ENCODE data around the gene SLC39A7. TPM values are rescaled to one million over a fixed set of nuclear protein-coding genes. Genes with fewer than 3 reads are reported as not detected.

The SLC39A7 gene
- total RNA-seq, 1 donor from 2014 or later, result 53.2 TPM

- H3K9ac ChIP-seq (ENCODE audit: low read depth in 1 of 3, low read length in 3 of 3), result peak overlapping the region; percentile 88 to 97 (median 93)
- peak overlapping the region; percentile 94 for H3K27ac ChIP-seq (ENCODE audit: low read depth, low read length)
- H3K36me3 ChIP-seq (ENCODE audit: control insufficient read depth in 3 of 3, insufficient read depth in 3 of 3, low read length in 3 of 3), result peaks cover 5 to 14% (median 12%) of the 10 kb centered on the region in 3 donors
- no peaks in the 10 kb centered on the region for H3K9me3 ChIP-seq (ENCODE audit: control insufficient read depth in 3 of 3, low read length in 3 of 3)
- peaks cover 21 to 23% (median 22%) of the 10 kb centered on the region in 3 donors for H3K4me1 ChIP-seq (ENCODE audit: control insufficient read depth in 3 of 3, insufficient read depth in 3 of 3, low read length in 3 of 3)
- H3K27me3 ChIP-seq (ENCODE audit: control insufficient read depth in 3 of 3, insufficient read depth in 3 of 3, low read length in 3 of 3), result no peaks in the 10 kb centered on the region
- peak overlapping the region; percentile 79 to 92 (median 87) for H3K4me3 ChIP-seq (ENCODE audit: low read length in 3 of 3)
These were observed 49.3 kb downstream of the SLC39A7 start for GRCh38 chr6:33249732-33250630.

DNA sequence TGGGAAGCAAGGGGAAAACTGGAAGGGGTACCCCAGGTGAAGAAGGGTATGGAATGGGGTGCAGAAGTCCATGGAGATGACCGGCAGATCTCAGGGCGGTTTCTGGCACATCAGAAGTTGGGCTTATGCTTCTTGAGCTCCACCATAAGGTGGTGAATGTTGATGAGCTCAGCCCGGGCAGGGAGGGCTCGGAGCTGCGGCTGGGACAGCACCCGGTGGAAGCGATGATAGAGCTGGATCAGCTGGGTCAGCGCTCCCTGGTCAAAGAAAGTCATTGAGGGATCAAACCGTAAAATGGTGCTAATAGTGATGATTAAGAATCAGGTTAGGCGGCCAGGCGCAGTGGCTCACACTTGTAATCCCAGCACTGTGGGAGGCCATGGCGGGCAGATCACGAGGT lies 50.1 kb downstream of the SLC39A7 start:
- H3K9ac ChIP-seq (ENCODE audit: low read depth in 1 of 3, low read length in 3 of 3), result peak overlapping the region in 1 of 3 donors; percentile 97
- H3K4me1 ChIP-seq (ENCODE audit: control insufficient read depth in 3 of 3, insufficient read depth in 3 of 3, low read length in 3 of 3), result peaks cover 21 to 23% (median 22%) of the 10 kb centered on the region in 3 donors
- no peaks in the 10 kb centered on the region for H3K9me3 ChIP-seq (ENCODE audit: control insufficient read depth in 3 of 3, low read length in 3 of 3)
- no peaks in the 10 kb centered on the region for H3K27me3 ChIP-seq (ENCODE audit: control insufficient read depth in 3 of 3, insufficient read depth in 3 of 3, low read length in 3 of 3)
- peaks cover 5 to 17% (median 14%) of the 10 kb centered on the region in 3 donors for H3K36me3 ChIP-seq (ENCODE audit: control insufficient read depth in 3 of 3, insufficient read depth in 3 of 3, low read length in 3 of 3)
- no peak overlapping the region for H3K4me3 ChIP-seq (ENCODE audit: low read length in 3 of 3)
- no peak overlapping the region for H3K27ac ChIP-seq (ENCODE audit: low read depth, low read length)

GRCh38 chr6:33251395-33252012 lies 50.8 kb downstream of the SLC39A7 start:
- Histone ChIP-seq H3K27ac (ENCODE audit: low read depth, low read length) (no peak overlapping the region), H3K9ac (ENCODE audit: low read depth in 1 of 3, low read length in 3 of 3) (no peak overlapping the region), H3K4me1 (ENCODE audit: control insufficient read depth in 3 of 3, insufficient read depth in 3 of 3, low read length in 3 of 3) (peaks cover 21 to 23% (median 22%) of the 10 kb centered on the region in 3 donors), H3K27me3 (ENCODE audit: control insufficient read depth in 3 of 3, insufficient read depth in 3 of 3, low read length in 3 of 3) (no peaks in the 10 kb centered on the region), H3K4me3 (ENCODE audit: low read length in 3 of 3) (no peak overlapping the region), H3K9me3 (ENCODE audit: control insufficient read depth in 3 of 3, low read length in 3 of 3) (no peaks in the 10 kb centered on the region), H3K36me3 (ENCODE audit: control insufficient read depth in 3 of 3, insufficient read depth in 3 of 3, low read length in 3 of 3) (peaks cover 5 to 18% (median 14%) of the 10 kb centered on the region in 3 donors)

- no peak overlapping the region for H3K27ac ChIP-seq (ENCODE audit: low read depth, low read length)
- peaks cover 21 to 23% (median 22%) of the 10 kb centered on the region in 3 donors for H3K4me1 ChIP-seq (ENCODE audit: control insufficient read depth in 3 of 3, insufficient read depth in 3 of 3, low read length in 3 of 3)
- H3K36me3 ChIP-seq (ENCODE audit: control insufficient read depth in 3 of 3, insufficient read depth in 3 of 3, low read length in 3 of 3), result peaks cover 8 to 21% (median 16%) of the 10 kb centered on the region in 3 donors
- H3K9me3 ChIP-seq (ENCODE audit: control insufficient read depth in 3 of 3, low read length in 3 of 3), result no peaks in the 10 kb centered on the region
- no peaks in the 10 kb centered on the region for H3K27me3 ChIP-seq (ENCODE audit: control insufficient read depth in 3 of 3, insufficient read depth in 3 of 3, low read length in 3 of 3)
- H3K4me3 ChIP-seq (ENCODE audit: low read length in 3 of 3), result no peak overlapping the region
- H3K9ac ChIP-seq (ENCODE audit: low read depth in 1 of 3, low read length in 3 of 3), result no peak overlapping the region
These were observed 52.1 kb downstream of the SLC39A7 start for GRCh38 chr6:33252759-33253158.

Small RNA genes within 50 kb of the gene (small RNA-seq; reads per million reads assigned to genes)
- 0.97 reads per million, percentile 77 among the genes with 10 or more reads in this experiment for gene MIR219A1
- 0.16 reads per million for gene RNY4P10

Other genes with a start within 250 kb of the SLC39A7 start
- 6.3 TPM for gene HLA-DMA, start 247.8 kb upstream of the SLC39A7 start, total RNA-seq
- gene BRD2, start 232.3 kb upstream of the SLC39A7 start, total RNA-seq, result 36.5 TPM
- 1.0 TPM for gene HLA-DOA, start 191.3 kb upstream of the SLC39A7 start, total RNA-seq
- 14.6 TPM for gene HLA-DPA1, start 127.2 kb upstream of the SLC39A7 start, total RNA-seq
- gene HLA-DPB1, start 124.9 kb upstream of the SLC39A7 start, total RNA-seq, result 9.9 TPM
- 28.7 TPM for gene COL11A2, start 8.4 kb upstream of the SLC39A7 start, total RNA-seq
- 17.7 TPM for gene RXRB, start 202 bp upstream of the SLC39A7 start, total RNA-seq
- 15.7 TPM for gene HSD17B8, start 3.8 kb downstream of the SLC39A7 start, total RNA-seq
- gene RING1, start 7.6 kb downstream of the SLC39A7 start, total RNA-seq, result 20.4 TPM
- 43.8 TPM for gene VPS52, start 71.0 kb downstream of the SLC39A7 start, total RNA-seq
- 8,222 TPM for gene RPS18, start 71.2 kb downstream of the SLC39A7 start, total RNA-seq
- 2.1 TPM for gene B3GALT4, start 76.3 kb downstream of the SLC39A7 start, total RNA-seq
- 67.3 TPM for gene WDR46, start 88.4 kb downstream of the SLC39A7 start, total RNA-seq
- 27.1 TPM for gene PFDN6, start 88.7 kb downstream of the SLC39A7 start, total RNA-seq
- 18.3 TPM for gene RGL2, start 98.1 kb downstream of the SLC39A7 start, total RNA-seq
- gene TAPBP, start 113.2 kb downstream of the SLC39A7 start, total RNA-seq, result 16.7 TPM
- gene ZBTB22, start 116.9 kb downstream of the SLC39A7 start, total RNA-seq, result 17.7 TPM
- 15.1 TPM for gene DAXX, start 122.1 kb downstream of the SLC39A7 start, total RNA-seq
- gene KIFC1, start 191.0 kb downstream of the SLC39A7 start, total RNA-seq, result 12.0 TPM
- gene PHF1, start 210.1 kb downstream of the SLC39A7 start, total RNA-seq, result 5.7 TPM
- 73.1 TPM for gene CUTA, start 217.2 kb downstream of the SLC39A7 start, total RNA-seq
- 1.6 TPM for gene SYNGAP1, start 219.2 kb downstream of the SLC39A7 start, total RNA-seq

Measured in skeletal muscle tissue (tissue), 5 donors.